Right atrium auricular region (tissue), 2 donors: ENCODE data around the gene PSME3. TPM values are rescaled to one million over a fixed set of nuclear protein-coding genes. Genes with fewer than 3 reads are reported as not detected.

Experiments
- DNase-seq: peaks from one replicate; pipeline ENCODE4 v3.0.0-alpha.2; 2019; ENCODE audit warnings: low spot score
- H3K27ac ChIP-seq, 2 donors: fragments of 200-600 bp; sonication (generic); 1 replicate in 1 of 2; 2 replicates in 1 of 2; pipeline ENCODE4 v1.5.1; 2016 to 2019
- H3K27me3 ChIP-seq, 2 donors: fragments of 200-600 bp; sonication (generic); one replicate each; pipeline versions ENCODE4 v1.5.1 to v1.6.0; 2017 to 2019
- H3K36me3 ChIP-seq: fragments of 200-600 bp; sonication (generic); one replicate; pipeline ENCODE4 v1.5.1; 2016
- H3K4me1 ChIP-seq, 2 donors: fragments of 200-600 bp; sonication (generic); one replicate each; pipeline versions ENCODE4 v1.5.1 to v1.6.0; 2017 to 2019
- H3K4me3 ChIP-seq, 2 donors: fragments of 200-600 bp; sonication (generic); 1 replicate in 1 of 2; 2 replicates in 1 of 2; pipeline ENCODE4 v1.5.1; 2017 to 2019; ENCODE audit warnings: mild to moderate bottlenecking in 1 of 2, moderate library complexity in 1 of 2
- H3K9me3 ChIP-seq, 2 donors: fragments of 200-600 bp; sonication (generic); one replicate each; pipeline ENCODE4 v1.5.1; 2019
- CTCF ChIP-seq, 2 donors: fragments of 200-600 bp; sonication (generic); IDR thresholded peaks; one replicate each; pipeline ENCODE4 v1.5.1; 2019; ENCODE audit warnings: antibody characterized with exemption in 2 of 2
- total RNA-seq, 2 donors: library from RNA; depleted of rRNA; stranded (reverse); fragments of >200 nt; gene quantifications; one replicate each; pipeline ENCODE4 v1.1.0, GENCODE V29; 2016

Gene PSME3
- 10 to 100 TPM; 63.8 to 66.1 TPM for total RNA-seq

GRCh38 chr17:42832934-42833766, at the start of gene PSME3:
Gene PSME3 (plus strand): TSS chr17:42833397. CDS start chr17:42833632, 235 bp downstream.
- DNase-seq: peak; percentile 92
- no peaks in the 10 kb centered on the region for H3K9me3 ChIP-seq
- H3K27me3 ChIP-seq: no peaks in the 10 kb centered on the region
- no peak for TF ChIP-seq CTCF (IDR thresholded peaks at IDR 0.05)
- H3K36me3 ChIP-seq: peaks cover 23% of the 10 kb centered on the region
- peak within 1 kb of the TSS; percentile 75 to 93 for H3K4me3 ChIP-seq
- H3K27ac ChIP-seq: peak within 1 kb of the TSS; percentile 85 to 89
- peaks cover 0 to 22% of the 10 kb centered on the region in 2 donors for H3K4me1 ChIP-seq

- Histone ChIP-seq H3K27ac (no peak overlapping the region), H3K27me3 (peaks cover 17 to 20% of the 10 kb centered on the region in 2 donors), H3K4me1 (peaks cover 0 to 18% of the 10 kb centered on the region in 2 donors), H3K9me3 (no peaks in the 10 kb centered on the region), H3K36me3 (peaks cover 10% of the 10 kb centered on the region), H3K4me3 (no peak overlapping the region)
- TF ChIP-seq CTCF (IDR thresholded peaks at IDR 0.05): no peak
- no peak for DNase-seq
Observed at GRCh38 chr17:42783791-42784138, 49.4 kb upstream of the PSME3 start.

GRCh38 chr17:42784409-42784808, 48.8 kb upstream of the PSME3 start:
- Histone ChIP-seq H3K4me1 (peaks cover 0 to 18% of the 10 kb centered on the region in 2 donors), H3K4me3 (no peak overlapping the region), H3K27ac (no peak overlapping the region), H3K36me3 (peaks cover 3% of the 10 kb centered on the region), H3K27me3 (peaks cover 17 to 20% of the 10 kb centered on the region in 2 donors), H3K9me3 (no peaks in the 10 kb centered on the region)
- DNase-seq: no peak
- TF ChIP-seq CTCF (IDR thresholded peaks at IDR 0.05): no peak

GRCh38 chr17:42784811-42785592, 48.2 kb upstream of the PSME3 start:
- peaks cover 17 to 20% of the 10 kb centered on the region in 2 donors for H3K27me3 ChIP-seq
- no peak for DNase-seq
- no peak overlapping the region for H3K4me3 ChIP-seq
- no peak for TF ChIP-seq CTCF (IDR thresholded peaks at IDR 0.05)
- no peaks in the 10 kb centered on the region for H3K9me3 ChIP-seq
- no peaks in the 10 kb centered on the region for H3K36me3 ChIP-seq
- H3K4me1 ChIP-seq: peaks cover 0 to 16% of the 10 kb centered on the region in 2 donors
- H3K27ac ChIP-seq: no peak overlapping the region

GRCh38 chr17:42787266-42787665, 45.9 kb upstream of the PSME3 start:
- H3K4me3 ChIP-seq: no peak overlapping the region
- no peak for TF ChIP-seq CTCF (IDR thresholded peaks at IDR 0.05)
- H3K27ac ChIP-seq: no peak overlapping the region
- H3K36me3 ChIP-seq: no peaks in the 10 kb centered on the region
- no peak for DNase-seq
- no peaks in the 10 kb centered on the region for H3K9me3 ChIP-seq
- peaks cover 14 to 17% of the 10 kb centered on the region in 2 donors for H3K27me3 ChIP-seq
- peaks cover 0 to 5% of the 10 kb centered on the region in 2 donors for H3K4me1 ChIP-seq
